RWPE2 (cell line): ENCODE data around the gene CPSF3.

Experiments
- ATAC-seq: fragments of 200-7000 bp; cut with Tn5 transposase; 3 replicates; pipeline ENCODE4 v1.9.1; 2021; ENCODE audit warnings: low read depth
- DNase-seq: peaks from one replicate; pipeline ENCODE4 v3.0.0-alpha.2; 2020; ENCODE audit warnings: low spot score
- H3K27ac ChIP-seq: fragments of 450-650 bp; 2 replicates; pipeline ENCODE4 v1.5.1; 2017; ENCODE audit warnings: mild to moderate bottlenecking; ENCODE audit not compliant: poor library complexity, severe bottlenecking
- H3K27me3 ChIP-seq: fragments of 250-450 bp; sonication (Bioruptor Pico); 2 replicates; pipeline ENCODE4 v1.5.1; 2021; ENCODE audit warnings: mild to moderate bottlenecking, moderate library complexity; ENCODE audit not compliant: insufficient read depth, poor library complexity, severe bottlenecking
- H3K36me3 ChIP-seq: fragments of 250-450 bp; sonication (Bioruptor Pico); 2 replicates; pipeline ENCODE4 v1.5.1; 2020; ENCODE audit warnings: low read depth, mild to moderate bottlenecking, moderate library complexity
- H3K4me1 ChIP-seq: fragments of 250-450 bp; sonication (Bioruptor Pico); 2 replicates; pipeline ENCODE4 v1.5.1; 2021; ENCODE audit warnings: mild to moderate bottlenecking, moderate library complexity; ENCODE audit not compliant: insufficient read depth, poor library complexity, severe bottlenecking
- H3K4me3 ChIP-seq: fragments of 250-450 bp; sonication (Bioruptor Pico); 2 replicates; pipeline ENCODE4 v1.5.1; 2021; ENCODE audit warnings: mild to moderate bottlenecking, moderate library complexity; ENCODE audit not compliant: severe bottlenecking
- H3K9me3 ChIP-seq: fragments of 250-450 bp; sonication (Bioruptor Pico); 2 replicates; pipeline ENCODE4 v1.5.1; 2021; ENCODE audit warnings: mild to moderate bottlenecking, moderate library complexity; ENCODE audit not compliant: severe bottlenecking
- TF ChIP-seq, protein P1 (sequence below): fragments of 450-650 bp; IDR thresholded peaks from one replicate; pipeline ENCODE4 v1.5.1; 2017; ENCODE audit warnings: mild to moderate bottlenecking, moderate library complexity; ENCODE audit not compliant: poor library complexity, severe bottlenecking

The CPSF3 gene

DNA sequence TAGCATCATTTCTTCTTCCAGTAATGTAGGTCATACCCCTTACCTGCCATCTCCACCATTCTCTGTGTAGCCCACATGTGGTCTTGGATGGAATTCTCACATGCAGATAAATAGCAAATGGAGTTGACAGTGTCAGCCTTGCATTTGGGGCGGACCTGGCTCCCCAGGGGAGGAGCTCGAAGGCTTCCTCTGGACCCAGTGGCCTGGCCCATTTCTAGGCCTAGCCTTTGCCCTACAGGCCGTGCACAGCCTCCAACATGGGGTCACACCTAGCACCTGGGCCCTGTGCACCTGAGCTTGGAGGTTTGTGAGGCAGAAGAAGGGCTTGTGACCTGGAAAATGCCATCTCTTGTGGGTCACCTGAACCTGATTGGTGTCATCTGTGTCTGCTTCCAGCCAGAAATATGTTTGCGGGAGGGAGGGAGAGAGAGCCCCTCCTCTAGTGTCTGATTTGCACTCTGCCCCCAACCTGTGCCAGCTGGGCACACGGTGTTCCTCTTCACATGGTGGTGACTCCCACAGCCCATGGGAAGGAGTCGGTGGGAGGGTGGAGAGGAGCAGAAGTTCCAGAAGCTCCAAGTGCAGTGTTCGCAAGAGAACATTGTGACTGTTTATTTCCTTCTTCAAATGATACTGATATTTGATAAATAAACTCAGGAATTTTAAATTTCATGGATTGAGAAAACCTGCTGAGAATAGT is 33.2 kb upstream of the CPSF3 start:
- no peak overlapping the region for H3K4me3 ChIP-seq
- no peaks in the 10 kb centered on the region for H3K27me3 ChIP-seq
- ATAC-seq: no peak
- TF ChIP-seq, protein P1, sequence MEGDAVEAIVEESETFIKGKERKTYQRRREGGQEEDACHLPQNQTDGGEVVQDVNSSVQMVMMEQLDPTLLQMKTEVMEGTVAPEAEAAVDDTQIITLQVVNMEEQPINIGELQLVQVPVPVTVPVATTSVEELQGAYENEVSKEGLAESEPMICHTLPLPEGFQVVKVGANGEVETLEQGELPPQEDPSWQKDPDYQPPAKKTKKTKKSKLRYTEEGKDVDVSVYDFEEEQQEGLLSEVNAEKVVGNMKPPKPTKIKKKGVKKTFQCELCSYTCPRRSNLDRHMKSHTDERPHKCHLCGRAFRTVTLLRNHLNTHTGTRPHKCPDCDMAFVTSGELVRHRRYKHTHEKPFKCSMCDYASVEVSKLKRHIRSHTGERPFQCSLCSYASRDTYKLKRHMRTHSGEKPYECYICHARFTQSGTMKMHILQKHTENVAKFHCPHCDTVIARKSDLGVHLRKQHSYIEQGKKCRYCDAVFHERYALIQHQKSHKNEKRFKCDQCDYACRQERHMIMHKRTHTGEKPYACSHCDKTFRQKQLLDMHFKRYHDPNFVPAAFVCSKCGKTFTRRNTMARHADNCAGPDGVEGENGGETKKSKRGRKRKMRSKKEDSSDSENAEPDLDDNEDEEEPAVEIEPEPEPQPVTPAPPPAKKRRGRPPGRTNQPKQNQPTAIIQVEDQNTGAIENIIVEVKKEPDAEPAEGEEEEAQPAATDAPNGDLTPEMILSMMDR: no peak
- peaks cover 83% of the 10 kb centered on the region for H3K36me3 ChIP-seq
- H3K27ac ChIP-seq: no peak overlapping the region
- DNase-seq: no peak
- H3K9me3 ChIP-seq: no peaks in the 10 kb centered on the region
- peaks cover 17% of the 10 kb centered on the region for H3K4me1 ChIP-seq

DNA sequence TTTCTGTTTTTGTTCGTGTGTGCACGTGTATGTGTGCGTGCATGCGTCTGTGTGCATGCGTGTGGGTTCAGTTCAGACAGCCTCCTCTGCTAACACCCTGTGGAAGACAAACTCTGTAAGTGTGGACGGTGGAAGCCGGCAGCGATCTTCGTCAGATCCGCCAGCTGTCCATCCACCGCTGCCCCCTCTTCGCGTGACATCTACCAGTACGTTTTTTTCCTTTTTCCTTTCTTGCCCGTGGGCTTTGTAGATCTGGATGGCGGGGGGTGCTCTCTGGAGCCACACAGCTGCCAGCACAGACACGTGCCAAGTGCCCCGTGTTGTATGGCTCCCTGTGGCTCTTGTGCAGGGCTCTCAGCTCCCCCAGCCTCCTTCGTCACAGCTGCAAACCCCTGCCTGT is 32.5 kb upstream of the CPSF3 start:
- H3K36me3 ChIP-seq: peaks cover 83% of the 10 kb centered on the region
- TF ChIP-seq, protein P1: no peak
- no peak for DNase-seq

DNA sequence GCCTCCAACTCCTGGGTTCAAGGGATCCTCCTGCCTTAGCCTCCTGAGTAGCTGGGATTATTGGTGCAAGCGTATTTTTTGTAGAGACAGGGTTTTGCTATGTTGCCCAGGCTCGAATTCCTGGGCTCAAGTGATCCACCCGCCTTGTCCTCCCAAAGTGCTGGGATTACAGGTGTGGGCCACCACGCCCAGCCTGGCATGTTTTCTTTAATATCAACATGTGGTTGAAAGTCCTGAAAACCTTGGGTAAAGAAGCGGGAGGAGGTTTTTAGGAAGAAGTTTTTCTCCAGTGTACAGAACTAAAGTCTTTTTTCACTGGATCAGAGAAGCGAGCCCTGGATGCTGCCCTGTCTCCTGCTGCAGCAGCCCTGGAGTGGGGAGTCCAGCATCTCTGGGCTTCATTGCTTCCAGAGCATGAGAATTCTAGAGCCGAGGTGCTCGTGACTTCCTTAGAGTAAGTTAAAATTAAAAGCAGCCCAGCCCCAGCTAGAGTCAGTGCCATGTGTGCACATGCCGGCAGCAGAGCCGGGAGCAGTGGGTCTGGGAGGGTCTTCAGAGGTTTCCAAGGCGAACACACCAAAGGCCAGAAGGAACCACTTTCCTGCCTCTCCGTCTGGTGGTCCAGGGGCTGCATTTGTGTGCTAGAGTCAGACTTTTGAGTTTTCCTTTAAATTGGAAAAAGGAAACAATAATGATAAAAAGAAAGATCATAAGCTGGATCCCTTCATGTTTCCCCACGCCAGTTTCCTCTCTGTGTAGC is 31.3 kb upstream of the CPSF3 start:
- ATAC-seq: no peak
- Histone ChIP-seq H3K36me3 (peaks cover 94% of the 10 kb centered on the region), H3K9me3 (no peaks in the 10 kb centered on the region), H3K27me3 (no peaks in the 10 kb centered on the region), H3K4me3 (no peak overlapping the region), H3K4me1 (peaks cover 4% of the 10 kb centered on the region), H3K27ac (no peak overlapping the region)
- DNase-seq: no peak
- TF ChIP-seq, protein P1: no peak

More for the DNA sequence above, 32.5 kb upstream of the CPSF3 start:
- Histone ChIP-seq H3K4me3 (no peak overlapping the region), H3K27me3 (no peaks in the 10 kb centered on the region), H3K4me1 (peaks cover 10% of the 10 kb centered on the region), H3K27ac (no peak overlapping the region), H3K9me3 (no peaks in the 10 kb centered on the region)
- ATAC-seq: no peak

DNA sequence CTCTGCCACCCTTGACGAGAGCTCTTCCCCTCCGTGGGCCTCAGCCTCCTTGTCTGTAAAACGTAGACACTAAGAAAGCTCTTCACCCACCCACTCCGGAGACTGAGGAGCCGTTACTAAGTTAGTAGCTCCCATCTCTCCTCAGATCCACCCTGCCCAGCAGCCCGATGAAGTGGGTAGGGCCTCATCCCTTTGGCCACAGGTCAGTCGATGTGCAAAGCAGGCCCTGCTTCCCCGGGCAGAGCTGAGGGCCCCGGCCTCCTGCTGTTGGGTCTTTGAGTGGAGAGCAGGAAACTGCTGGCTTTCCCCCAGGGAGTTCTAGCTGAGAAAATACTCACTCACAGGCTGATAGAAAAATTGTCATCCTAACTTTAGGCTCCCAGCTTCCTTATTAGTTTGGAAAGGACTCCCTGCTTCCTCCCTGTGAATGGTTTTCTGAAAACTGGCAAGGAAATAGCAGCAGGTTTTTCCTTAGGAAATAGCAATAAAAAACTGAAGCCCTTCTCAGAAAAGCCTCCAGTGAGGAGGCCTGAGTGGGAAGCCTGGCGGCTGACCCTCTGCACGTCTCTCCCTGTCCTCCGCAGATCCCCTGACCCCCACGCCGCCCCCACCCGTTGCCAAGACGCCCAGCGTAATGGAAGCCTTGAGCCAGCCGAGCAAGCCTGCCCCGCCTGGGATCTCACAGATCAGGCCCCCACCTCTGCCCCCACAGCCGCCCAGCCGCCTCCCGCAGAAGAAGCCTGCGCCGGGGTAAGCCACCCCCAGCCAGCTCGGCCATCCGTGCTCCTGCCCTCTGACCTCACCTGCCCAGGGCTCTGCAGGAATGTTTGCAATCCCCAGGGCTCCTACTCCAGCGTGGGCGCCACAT is 30.3 kb upstream of the CPSF3 start:
- ATAC-seq (no peak), DNase-seq (no peak)
- TF ChIP-seq, protein P1: no peak
- H3K4me3 ChIP-seq: no peak overlapping the region
- H3K4me1 ChIP-seq: no peaks in the 10 kb centered on the region
- H3K27me3 ChIP-seq: no peaks in the 10 kb centered on the region
- H3K27ac ChIP-seq: no peak overlapping the region
- H3K36me3 ChIP-seq: peaks cover 90% of the 10 kb centered on the region
- no peaks in the 10 kb centered on the region for H3K9me3 ChIP-seq
